Adrenal gland (tissue), 12 donors: ENCODE data around the gene VPS33A. TPM values are rescaled to one million over a fixed set of nuclear protein-coding genes. Genes with fewer than 3 reads are reported as not detected.

Experiments
- DNase-seq, 7 donors: peaks; one replicate each; pipeline ENCODE4 v3.0.0-alpha.2; 2019 to 2020
- H3K27ac ChIP-seq, 5 donors: fragments of 200-600 bp; sonication (generic) in 4 of 5; 1 replicate in 3 of 5; 2 replicates in 2 of 5; pipeline versions ENCODE4 v1.5.1 to v1.8.0; 2016 to 2020; ENCODE audit warnings: mild to moderate bottlenecking in 1 of 5
- H3K27me3 ChIP-seq: fragments of 200-600 bp; 2 replicates; pipeline ENCODE4 v1.8.0; 2021
- H3K36me3 ChIP-seq, 2 donors: fragments of 200-600 bp; replicated peaks in 1 of 2; 1 replicate in 1 of 2; 2 replicates in 1 of 2; pipeline versions ENCODE4 v1.5.1 to v1.8.0; 2018 to 2022
- H3K4me1 ChIP-seq, 2 donors: fragments of 200-600 bp; replicated peaks in 1 of 2; 1 replicate in 1 of 2; 2 replicates in 1 of 2; pipeline versions ENCODE4 v1.5.1 to v1.8.0; 2018 to 2021
- H3K4me3 ChIP-seq, 4 donors: fragments of 200-600 bp; sonication (generic) in 3 of 4; one replicate each; pipeline ENCODE4 v1.5.1; 2016 to 2018
- H3K9me3 ChIP-seq, 3 donors: fragments of 200-600 bp; sonication (generic) in 1 of 3; replicated peaks in 1 of 3; 1 replicate in 2 of 3; 2 replicates in 1 of 3; pipeline versions ENCODE4 v1.5.1 to v1.8.0; 2016 to 2021
- CTCF ChIP-seq, 6 experiments: fragments of 450-650 bp in 4 of 6; fragments of 200-600 bp in 2 of 6; sonication (generic) in 1 of 6; IDR thresholded peaks; 1 replicate in 5 of 6; 2 replicates in 1 of 6; pipeline versions ENCODE4 v1.5.1 to v1.8.0; 2016 to 2021; ENCODE audit warnings: antibody characterized with exemption in 6 of 6, mild to moderate bottlenecking in 2 of 6, moderate library complexity in 1 of 6
- POLR2A ChIP-seq, 2 donors: fragments of 450-650 bp; IDR thresholded peaks; one replicate each; pipeline ENCODE4 v1.6.1; 2017; ENCODE audit warnings: antibody characterized with exemption in 2 of 2, mild to moderate bottlenecking in 2 of 2, moderate library complexity in 1 of 2
- WGBS, 4 donors: extraction: QIAGEN DNeasy Blood & Tissue Kit in 2 of 4; methylation state at CpG; one replicate each; pipeline versions ENCODE4 v1.1.5 to v1.1.7; 2013 to 2017; 5-methylcytosine and 5-hydroxymethylcytosine counted together
- intact Hi-C, 2 donors: fragments of 100-400 bp; cut with DNase I; formaldehyde crosslinking; loops; one replicate each; pipeline versions ENCODE4 v1.14.1 to v1.15.0; 2022 to 2023
- polyA plus RNA-seq, 3 donors: library from polyadenylated mRNA; stranded (reverse); fragments of 200-250 nt in 2 of 3; fragments of 350-450 nt in 1 of 3; fragmentation: Illumina TruSeq in 1 of 3; extraction: RNeasy Lipid Tissue Mini Kit (QIAGEN cat#74804) in 1 of 3; gene quantifications; one replicate each; pipeline ENCODE4 v1.2.3, GENCODE V29; 2013 to 2014
- total RNA-seq, 9 donors: library from RNA; depleted of rRNA in 4 of 9; stranded (reverse); fragments of >200 nt in 4 of 9; fragments of 120-200 nt in 1 of 9; fragmentation: NEBNext Ultra II Directional in 1 of 9; extraction: Animal tissue kit (Norgen Biotek cat#: 25700) in 1 of 9; gene quantifications; one replicate each; pipeline versions ENCODE4 v1.1.0 to v1.2.4, GENCODE V29; 2013 to 2023
- donor health status: healthy with polysubstance abuse.
- donor health status: Bipolar disorder and iron deficiency.
- donor health status: DM: yes; HTN: yes; CAD: no.
- donor health status: DM: no; HTN: no; CAD: no.
- donor health status: DM: no; HTN: no; CAD: no.
- donor health status: DM: yes; HTN: yes; CAD: no.

VPS33A gene
- total and polyA plus RNA-seq, 12 donors: 9.7 to 35.3 (median 22.2) TPM

DNA sequence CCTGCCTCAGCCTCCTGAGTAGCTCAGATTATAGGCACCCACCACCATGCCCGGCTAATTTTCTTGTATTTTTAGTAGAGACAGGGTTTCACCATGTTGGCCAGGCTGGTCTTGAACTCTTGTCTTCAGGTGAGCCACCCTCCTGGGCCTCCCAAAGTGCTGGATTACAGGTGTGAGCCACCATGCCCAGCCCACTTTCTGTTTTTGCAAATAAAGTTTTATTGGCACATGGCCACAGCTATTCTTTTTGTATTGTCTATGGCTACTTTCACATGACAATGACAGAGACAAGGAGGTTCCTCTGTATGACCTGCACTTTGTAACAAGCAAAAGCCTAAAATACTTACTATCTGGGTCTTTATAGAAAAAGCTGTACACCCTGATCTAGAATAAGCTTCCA is 20.7 kb downstream of the VPS33A start:
- no peaks in the 10 kb centered on the region for H3K27me3 ChIP-seq

GRCh38 chr12:122244565-122245371 is 21.5 kb downstream of the VPS33A start:
- Histone ChIP-seq H3K4me3 (no peak overlapping the region), H3K27ac (no peak overlapping the region), H3K27me3 (no peaks in the 10 kb centered on the region), H3K9me3 (no peaks in the 10 kb centered on the region), H3K4me1 (no peaks in the 10 kb centered on the region), H3K36me3 (peaks cover 0 to 31% of the 10 kb centered on the region in 2 donors)
- DNase-seq: peak in 1 of 7 donors; percentile 18
- 78 to 88% (median 86%) methylated on average over 11 of the region's 11 CpGs for WGBS, 4 donors
- TF ChIP-seq POLR2A (IDR thresholded peaks at IDR 0.05) (no peak), CTCF (IDR thresholded peaks at IDR 0.05) (no peak)
- intact Hi-C loops: no loop called here

More for the DNA sequence above, 20.7 kb downstream of the VPS33A start:
- Histone ChIP-seq H3K27ac (no peak overlapping the region), H3K9me3 (no peaks in the 10 kb centered on the region), H3K4me1 (no peaks in the 10 kb centered on the region), H3K36me3 (peaks cover 0 to 34% of the 10 kb centered on the region in 2 donors), H3K4me3 (no peak overlapping the region)
- DNase-seq: peak in 1 of 7 donors; percentile 35
- intact Hi-C loops: no loop called here
- 94 to 100% (median 98%) methylated on average over 1 of the region's 1 CpG for WGBS, 4 donors
- TF ChIP-seq CTCF (IDR thresholded peaks at IDR 0.05) (no peak), POLR2A (IDR thresholded peaks at IDR 0.05) (no peak)

GRCh38 chr12:122243965-122244364 is 22.3 kb downstream of the VPS33A start:
- peak in 1 of 7 donors; percentile 11 for DNase-seq
- Histone ChIP-seq H3K36me3 (peaks cover 0 to 23% of the 10 kb centered on the region in 2 donors), H3K27ac (no peak overlapping the region), H3K27me3 (no peaks in the 10 kb centered on the region), H3K4me1 (no peaks in the 10 kb centered on the region), H3K9me3 (no peaks in the 10 kb centered on the region), H3K4me3 (no peak overlapping the region)
- TF ChIP-seq POLR2A (IDR thresholded peaks at IDR 0.05): no peak
- no peak for TF ChIP-seq CTCF (IDR thresholded peaks at IDR 0.05)
- intact Hi-C loops: no loop called here
- WGBS, 4 donors: 83 to 88% (median 85%) methylated on average over 6 of the region's 6 CpGs

DNA sequence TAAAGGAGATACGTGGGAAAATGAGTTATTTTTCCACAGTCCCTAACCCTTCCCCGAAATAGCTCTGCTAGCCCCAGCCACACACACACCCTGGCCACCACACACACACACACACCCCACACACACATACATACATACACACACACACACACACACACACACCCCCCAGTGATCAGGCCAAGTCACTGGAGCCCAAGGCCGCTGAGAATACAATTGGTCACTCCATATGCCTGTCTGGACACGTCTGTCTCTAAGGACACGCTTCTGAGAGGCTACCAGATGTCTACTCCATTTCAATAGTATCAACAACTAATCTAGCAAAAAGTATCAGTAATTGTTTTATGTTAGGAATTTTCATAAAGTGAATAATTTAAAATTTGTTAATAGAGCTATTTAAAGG is 27.4 kb downstream of the VPS33A start:
- H3K9me3 ChIP-seq: no peaks in the 10 kb centered on the region
- no peaks in the 10 kb centered on the region for H3K4me1 ChIP-seq
- H3K36me3 ChIP-seq: peaks cover 0 to 46% of the 10 kb centered on the region in 2 donors
- no peak for TF ChIP-seq POLR2A (IDR thresholded peaks at IDR 0.05)
- no peak for TF ChIP-seq CTCF (IDR thresholded peaks at IDR 0.05)
- intact Hi-C loops: no loop called here
- H3K27me3 ChIP-seq: no peaks in the 10 kb centered on the region
- peak in 1 of 7 donors; percentile 35 for DNase-seq
- no peak overlapping the region for H3K4me3 ChIP-seq
- no peak overlapping the region for H3K27ac ChIP-seq
- WGBS, 4 donors: 89 to 92% (median 90%) methylated on average over 5 of the region's 5 CpGs
